Liver (tissue), 9 donors: ENCODE measurements around the gene NUDT16. TPM values are rescaled to one million over a fixed set of nuclear protein-coding genes. Genes with fewer than 3 reads are reported as not detected.

Source experiments
- DNase-seq: peaks from one replicate; pipeline ENCODE4 v3.0.0-alpha.2; 2017; ENCODE audit warnings: low spot score
- H3K27ac ChIP-seq, 2 donors: one replicate each; pipeline ENCODE4 v1.7.0; 2013; ENCODE audit warnings: inconsistent platforms in 2 of 2, low read length in 2 of 2, control low read depth in 1 of 2, low read depth in 1 of 2, mild to moderate bottlenecking in 1 of 2
- H3K27me3 ChIP-seq, 4 donors: one replicate each; pipeline versions ENCODE4 v1.6.1 to v1.7.0; 2013; ENCODE audit warnings: low read length in 3 of 4, inconsistent platforms in 1 of 4, mild to moderate bottlenecking in 1 of 4, moderate library complexity in 1 of 4; ENCODE audit not compliant: control insufficient read depth in 4 of 4, insufficient read depth in 4 of 4
- H3K36me3 ChIP-seq, 4 donors: one replicate each; pipeline versions ENCODE4 v1.6.1 to v1.7.0; 2013; ENCODE audit warnings: low read length in 3 of 4, mild to moderate bottlenecking in 3 of 4, low read depth in 1 of 4, moderate library complexity in 1 of 4; ENCODE audit not compliant: control insufficient read depth in 4 of 4, insufficient read depth in 3 of 4
- H3K4me1 ChIP-seq, 4 donors: one replicate each; pipeline versions ENCODE4 v1.6.1 to v1.7.0; 2013; ENCODE audit warnings: low read length in 3 of 4, mild to moderate bottlenecking in 3 of 4, moderate library complexity in 1 of 4; ENCODE audit not compliant: control insufficient read depth in 4 of 4, insufficient read depth in 4 of 4
- H3K4me3 ChIP-seq, 3 donors: one replicate each; pipeline versions ENCODE4 v1.6.1 to v1.7.0; 2013; ENCODE audit warnings: low read length in 3 of 3, control low read depth in 1 of 3, low read depth in 1 of 3, mild to moderate bottlenecking in 1 of 3
- H3K9ac ChIP-seq, 2 donors: one replicate each; pipeline ENCODE4 v1.7.0; 2013; ENCODE audit warnings: low read length in 2 of 2, mild to moderate bottlenecking in 2 of 2, moderate library complexity in 2 of 2, control low read depth in 1 of 2, low read depth in 1 of 2
- H3K9me3 ChIP-seq, 4 donors: one replicate each; pipeline versions ENCODE4 v1.6.1 to v1.7.0; 2013; ENCODE audit warnings: low read length in 3 of 4; ENCODE audit not compliant: control insufficient read depth in 4 of 4
- EGR1 ChIP-seq, 2 donors: IDR thresholded peaks; 2 replicates each; pipeline ENCODE4 v1.6.1; 2016 to 2018; ENCODE audit warnings: antibody characterized with exemption in 2 of 2, low read depth in 2 of 2
- GABPA ChIP-seq, 2 donors: IDR thresholded peaks in 1 of 2; conservative IDR thresholded peaks in 1 of 2; 2 replicates each; pipeline ENCODE4 v1.6.1; 2016; ENCODE audit warnings: antibody characterized with exemption in 2 of 2, mild to moderate bottlenecking in 1 of 2, moderate library complexity in 1 of 2
- HNF4A ChIP-seq, 2 donors: conservative IDR thresholded peaks; 2 replicates each; pipeline ENCODE4 v1.6.1; 2016; ENCODE audit warnings: antibody characterized with exemption in 2 of 2, mild to moderate bottlenecking in 2 of 2
- HNF4G ChIP-seq: IDR thresholded peaks from 2 replicates; pipeline ENCODE4 v1.6.1; 2016; ENCODE audit warnings: antibody characterized with exemption
- JUND ChIP-seq, 2 donors: IDR thresholded peaks; 2 replicates each; pipeline ENCODE4 v1.6.1; 2016; ENCODE audit warnings: antibody characterized with exemption in 2 of 2
- NR2F2 ChIP-seq: IDR thresholded peaks from 2 replicates; pipeline ENCODE4 v1.6.1; 2016; ENCODE audit warnings: antibody characterized with exemption
- RAD21 ChIP-seq, 2 donors: IDR thresholded peaks; 2 replicates each; pipeline ENCODE4 v1.6.1; 2016; ENCODE audit warnings: antibody characterized with exemption in 2 of 2, mild to moderate bottlenecking in 2 of 2
- RXRA ChIP-seq, 2 donors: IDR thresholded peaks; 2 replicates each; pipeline ENCODE4 v1.6.1; 2017 to 2018; ENCODE audit warnings: antibody characterized with exemption in 2 of 2, mild to moderate bottlenecking in 1 of 2
- SP1 ChIP-seq: IDR thresholded peaks from 2 replicates; pipeline ENCODE4 v1.6.1; 2018; ENCODE audit warnings: antibody characterized with exemption, mild to moderate bottlenecking
- TAF1 ChIP-seq: conservative IDR thresholded peaks from 2 replicates; pipeline ENCODE4 v1.6.1; 2016; ENCODE audit warnings: antibody characterized with exemption, mild to moderate bottlenecking
- YY1 ChIP-seq: IDR thresholded peaks from 2 replicates; pipeline ENCODE4 v1.6.1; 2016; ENCODE audit warnings: antibody characterized with exemption, mild to moderate bottlenecking
- ZBTB33 ChIP-seq: IDR thresholded peaks from 2 replicates; pipeline ENCODE4 v1.6.1; 2016; ENCODE audit warnings: antibody characterized with exemption
- WGBS: extraction: QIAGEN DNeasy Blood & Tissue Kit; methylation state at CpG from one replicate; pipeline ENCODE4 v1.1.7; 2013; 5-methylcytosine and 5-hydroxymethylcytosine counted together
- polyA plus RNA-seq, 2 donors: library from polyadenylated mRNA; stranded (reverse) in 1 of 2; unstranded in 1 of 2; fragments of 200-250 nt in 1 of 2; fragments of >200 nt in 1 of 2; fragmentation: Nextera tagmentation in 1 of 2; extraction: Ambion mirVana in 1 of 2; gene quantifications; one replicate each; pipeline versions ENCODE4 v1.2.1 to v1.2.3, GENCODE V29; 2013 to 2015
- total RNA-seq, 2 donors: library from RNA; depleted of rRNA; stranded (reverse); fragments of >200 nt; gene quantifications; one replicate each; pipeline ENCODE4 v1.2.3, GENCODE V29; 2014
- TF ChIP-seq, protein P1 (sequence below): IDR thresholded peaks from 2 replicates; pipeline ENCODE4 v1.6.1; 2016; ENCODE audit warnings: antibody characterized with exemption, mild to moderate bottlenecking
- TF ChIP-seq, protein P2 (sequence below): IDR thresholded peaks from 2 replicates; pipeline ENCODE4 v1.6.1; 2016; ENCODE audit warnings: antibody characterized with exemption
- TF ChIP-seq, protein P3 (sequence below): IDR thresholded peaks from 2 replicates; pipeline ENCODE4 v1.6.1; 2016; ENCODE audit warnings: antibody characterized with exemption
- TF ChIP-seq, protein P4 (sequence below): fragments of 150-350 bp; IDR thresholded peaks from 2 replicates; pipeline ENCODE4 v1.5.1; 2017; ENCODE audit warnings: improper control_type of control experiment, low read depth, low read length; ENCODE audit not compliant: missing input control
- donor health status: healthy.
- donor health status: healthy.
- donor health status: healthy.
- donor health status: healthy.
- donor health status: healthy.

NUDT16 gene
- 10 to 100 TPM; 11.3 to 33.0 TPM for total RNA-seq
- polyA plus RNA-seq: 10 to 100 TPM; 14.1 to 20.2 TPM

DNA sequence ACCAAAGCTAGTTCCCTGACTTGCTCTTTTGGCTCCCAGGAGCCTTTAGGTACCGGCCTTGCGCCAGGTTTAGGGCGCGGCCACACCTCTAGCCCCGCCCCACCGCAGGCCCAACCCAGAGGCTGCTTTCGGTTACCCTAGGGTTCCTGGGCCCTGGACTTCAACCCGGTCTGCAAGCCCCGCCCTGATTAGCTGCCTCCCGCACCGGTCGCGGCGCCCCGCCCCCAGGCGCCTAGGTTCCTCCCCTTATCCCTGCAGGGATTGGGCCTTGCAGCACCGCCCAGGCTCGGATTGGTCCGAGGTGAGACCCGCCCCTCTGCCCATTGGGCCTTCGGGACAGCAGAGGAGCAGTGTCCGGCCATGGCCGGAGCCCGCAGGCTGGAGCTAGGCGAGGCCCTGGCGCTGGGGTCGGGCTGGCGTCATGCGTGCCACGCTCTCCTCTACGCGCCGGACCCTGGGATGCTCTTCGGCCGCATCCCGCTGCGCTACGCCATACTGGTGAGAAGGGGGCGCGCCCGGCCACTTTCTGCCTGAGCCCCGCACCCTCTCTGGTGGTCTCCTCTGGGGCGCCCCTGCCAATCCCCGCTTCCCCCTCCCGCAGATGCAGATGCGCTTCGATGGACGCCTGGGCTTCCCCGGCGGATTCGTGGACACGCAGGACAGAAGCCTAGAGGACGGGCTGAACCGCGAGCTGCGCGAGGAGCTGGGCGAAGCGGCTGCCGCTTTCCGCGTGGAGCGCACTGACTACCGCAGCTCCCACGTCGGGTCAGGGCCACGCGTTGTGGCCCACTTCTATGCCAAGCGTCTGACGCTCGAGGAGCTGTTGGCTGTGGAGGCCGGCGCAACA, at the start of gene NUDT16:
TSS of gene NUDT16 (plus strand) at position 330 of the 847 bp plus-strand sequence. CDS start at position 361, 31 bp downstream.
- under 1% methylated on average over 73 of the region's 73 CpGs for WGBS
- DNase-seq: peak; percentile 99
- Histone ChIP-seq H3K4me1 (peaks cover 16 to 48% (median 29%) of the 10 kb centered on the region in 4 donors), H3K27me3 (no peaks in the 10 kb centered on the region), H3K9ac (peak within 1 kb of the TSS; percentile 71 to 91), H3K27ac (peak within 1 kb of the TSS; percentile 94), H3K4me3 (peak within 1 kb of the TSS; percentile 83 to 89 (median 83)), H3K9me3 (no peaks in the 10 kb centered on the region), H3K36me3 (peaks cover 0 to 8% (median 2%) of the 10 kb centered on the region in 4 donors)
- TF ChIP-seq, protein P1, sequence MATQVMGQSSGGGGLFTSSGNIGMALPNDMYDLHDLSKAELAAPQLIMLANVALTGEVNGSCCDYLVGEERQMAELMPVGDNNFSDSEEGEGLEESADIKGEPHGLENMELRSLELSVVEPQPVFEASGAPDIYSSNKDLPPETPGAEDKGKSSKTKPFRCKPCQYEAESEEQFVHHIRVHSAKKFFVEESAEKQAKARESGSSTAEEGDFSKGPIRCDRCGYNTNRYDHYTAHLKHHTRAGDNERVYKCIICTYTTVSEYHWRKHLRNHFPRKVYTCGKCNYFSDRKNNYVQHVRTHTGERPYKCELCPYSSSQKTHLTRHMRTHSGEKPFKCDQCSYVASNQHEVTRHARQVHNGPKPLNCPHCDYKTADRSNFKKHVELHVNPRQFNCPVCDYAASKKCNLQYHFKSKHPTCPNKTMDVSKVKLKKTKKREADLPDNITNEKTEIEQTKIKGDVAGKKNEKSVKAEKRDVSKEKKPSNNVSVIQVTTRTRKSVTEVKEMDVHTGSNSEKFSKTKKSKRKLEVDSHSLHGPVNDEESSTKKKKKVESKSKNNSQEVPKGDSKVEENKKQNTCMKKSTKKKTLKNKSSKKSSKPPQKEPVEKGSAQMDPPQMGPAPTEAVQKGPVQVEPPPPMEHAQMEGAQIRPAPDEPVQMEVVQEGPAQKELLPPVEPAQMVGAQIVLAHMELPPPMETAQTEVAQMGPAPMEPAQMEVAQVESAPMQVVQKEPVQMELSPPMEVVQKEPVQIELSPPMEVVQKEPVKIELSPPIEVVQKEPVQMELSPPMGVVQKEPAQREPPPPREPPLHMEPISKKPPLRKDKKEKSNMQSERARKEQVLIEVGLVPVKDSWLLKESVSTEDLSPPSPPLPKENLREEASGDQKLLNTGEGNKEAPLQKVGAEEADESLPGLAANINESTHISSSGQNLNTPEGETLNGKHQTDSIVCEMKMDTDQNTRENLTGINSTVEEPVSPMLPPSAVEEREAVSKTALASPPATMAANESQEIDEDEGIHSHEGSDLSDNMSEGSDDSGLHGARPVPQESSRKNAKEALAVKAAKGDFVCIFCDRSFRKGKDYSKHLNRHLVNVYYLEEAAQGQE: peak; percentile 86
- TF ChIP-seq HNF4G (peak; percentile 89), EGR1 (IDR thresholded peaks at IDR 0.05; ENCODE audit: low read depth in 2 of 2) (no peak), YY1 (peak; percentile 97), NR2F2 (peak; percentile 4), GABPA (IDR thresholded peaks at IDR 0.05 in 1 of 2, conservative IDR thresholded peaks at IDR 0.05 in 1 of 2) (peak in 1 of 2 donors; percentile 64), JUND (IDR thresholded peaks at IDR 0.05) (peak in 1 of 2 donors; percentile 18), HNF4A (conservative IDR thresholded peaks at IDR 0.05) (peak; percentile 88), RAD21 (IDR thresholded peaks at IDR 0.05) (peak; percentile 48 to 49), SP1 (peak; percentile 99), RXRA (IDR thresholded peaks at IDR 0.05) (peak; percentile 51 to 71), ZBTB33 (no peak), TAF1 (peak; percentile 97)
- TF ChIP-seq, protein P2, sequence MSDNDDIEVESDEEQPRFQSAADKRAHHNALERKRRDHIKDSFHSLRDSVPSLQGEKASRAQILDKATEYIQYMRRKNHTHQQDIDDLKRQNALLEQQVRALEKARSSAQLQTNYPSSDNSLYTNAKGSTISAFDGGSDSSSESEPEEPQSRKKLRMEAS: peak; percentile 43
- TF ChIP-seq, protein P3, sequence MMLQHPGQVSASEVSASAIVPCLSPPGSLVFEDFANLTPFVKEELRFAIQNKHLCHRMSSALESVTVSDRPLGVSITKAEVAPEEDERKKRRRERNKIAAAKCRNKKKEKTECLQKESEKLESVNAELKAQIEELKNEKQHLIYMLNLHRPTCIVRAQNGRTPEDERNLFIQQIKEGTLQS: peak; percentile 14
- TF ChIP-seq, protein P4, sequence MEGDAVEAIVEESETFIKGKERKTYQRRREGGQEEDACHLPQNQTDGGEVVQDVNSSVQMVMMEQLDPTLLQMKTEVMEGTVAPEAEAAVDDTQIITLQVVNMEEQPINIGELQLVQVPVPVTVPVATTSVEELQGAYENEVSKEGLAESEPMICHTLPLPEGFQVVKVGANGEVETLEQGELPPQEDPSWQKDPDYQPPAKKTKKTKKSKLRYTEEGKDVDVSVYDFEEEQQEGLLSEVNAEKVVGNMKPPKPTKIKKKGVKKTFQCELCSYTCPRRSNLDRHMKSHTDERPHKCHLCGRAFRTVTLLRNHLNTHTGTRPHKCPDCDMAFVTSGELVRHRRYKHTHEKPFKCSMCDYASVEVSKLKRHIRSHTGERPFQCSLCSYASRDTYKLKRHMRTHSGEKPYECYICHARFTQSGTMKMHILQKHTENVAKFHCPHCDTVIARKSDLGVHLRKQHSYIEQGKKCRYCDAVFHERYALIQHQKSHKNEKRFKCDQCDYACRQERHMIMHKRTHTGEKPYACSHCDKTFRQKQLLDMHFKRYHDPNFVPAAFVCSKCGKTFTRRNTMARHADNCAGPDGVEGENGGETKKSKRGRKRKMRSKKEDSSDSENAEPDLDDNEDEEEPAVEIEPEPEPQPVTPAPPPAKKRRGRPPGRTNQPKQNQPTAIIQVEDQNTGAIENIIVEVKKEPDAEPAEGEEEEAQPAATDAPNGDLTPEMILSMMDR: no peak
